Panc1 (cell line): Measurements from ENCODE around the gene CYB5R3.

ENCODE experiments used
- CTCF ChIP-seq: fragments of 450-650 bp; IDR thresholded peaks from 2 replicates; pipeline ENCODE4 v1.5.1; 2017; ENCODE audit warnings: mild to moderate bottlenecking
- POLR2AphosphoS5 ChIP-seq: IDR thresholded peaks from 2 replicates; pipeline ENCODE4 v1.6.1; 2012; ENCODE audit warnings: mild to moderate bottlenecking, low read depth, low read length, moderate library complexity
- REST ChIP-seq, 2 experiments: IDR thresholded peaks; 2 replicates each; pipeline ENCODE4 v1.6.1; 2011 to 2012; ENCODE audit warnings: low read depth in 2 of 2, control low read depth in 1 of 2, low read length in 1 of 2, mild to moderate bottlenecking in 1 of 2, moderate library complexity in 1 of 2; ENCODE audit not compliant: insufficient read depth in 1 of 2
- SIN3A ChIP-seq: IDR thresholded peaks from 2 replicates; pipeline ENCODE4 v1.6.1; 2012; ENCODE audit warnings: low read depth, mild to moderate bottlenecking, low read length, moderate library complexity, borderline replicate concordance; ENCODE audit not compliant: insufficient read depth

GRCh38 chr22:42603427-42603826 lies 45.8 kb downstream of the CYB5R3 start:
- TF ChIP-seq CTCF (no peak), REST (IDR thresholded peaks at IDR 0.05; ENCODE audit: insufficient read depth in 1 of 2, low read depth in 2 of 2, low read length in 1 of 2) (no peak), POLR2AphosphoS5 (no peak), SIN3A (no peak)
